Measurements from ENCODE around the gene TPPP. TPM values are rescaled to one million over a fixed set of nuclear protein-coding genes. Genes with fewer than 3 reads are reported as not detected.

TPPP gene
- total RNA-seq, result 1.8 and 2.7 TPM in 2 replicates

DNA sequence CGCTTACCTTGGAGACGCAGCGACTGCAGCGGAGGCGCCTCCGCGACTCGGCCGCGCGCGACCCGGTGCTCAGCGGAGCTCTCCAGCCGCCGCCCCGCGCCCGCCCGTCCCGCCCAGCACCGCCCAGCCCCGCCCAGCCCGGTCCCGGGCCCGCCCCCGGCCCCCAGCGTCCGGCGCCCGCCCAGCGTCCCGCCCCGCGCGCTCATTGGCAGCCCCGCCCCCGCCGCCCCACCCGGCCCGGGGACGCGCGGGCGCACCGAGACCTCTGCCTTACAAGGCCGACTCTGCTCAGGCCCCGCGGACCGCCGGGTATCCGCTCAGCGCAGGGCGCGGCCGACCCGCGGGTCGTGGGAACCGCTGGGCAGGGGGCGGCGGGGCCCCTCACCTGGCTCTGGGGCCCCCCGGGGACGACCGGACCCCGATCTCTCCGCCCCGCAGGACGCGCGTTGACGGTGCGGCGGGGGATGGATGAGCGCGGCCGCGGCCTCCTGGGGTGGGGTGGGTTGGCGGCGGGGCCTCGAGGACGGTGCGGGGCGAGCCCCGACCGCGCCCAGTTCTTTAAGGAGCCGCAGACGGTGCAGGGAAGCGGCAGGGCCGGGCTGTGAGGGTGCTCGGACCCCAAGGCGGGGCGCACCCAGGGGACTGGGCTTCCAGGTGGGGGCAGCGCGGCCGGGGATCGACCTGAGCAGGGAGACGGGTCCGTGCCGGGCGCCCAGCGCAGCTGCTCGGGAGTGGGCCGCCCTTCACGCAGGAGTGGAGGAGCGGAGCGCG lies at the start of gene TPPP:
TPPP (minus strand) TSS at position 82 of the 771 bp plus-strand sequence. CDS start 15,292 bp downstream, outside the sequence.

DNA sequence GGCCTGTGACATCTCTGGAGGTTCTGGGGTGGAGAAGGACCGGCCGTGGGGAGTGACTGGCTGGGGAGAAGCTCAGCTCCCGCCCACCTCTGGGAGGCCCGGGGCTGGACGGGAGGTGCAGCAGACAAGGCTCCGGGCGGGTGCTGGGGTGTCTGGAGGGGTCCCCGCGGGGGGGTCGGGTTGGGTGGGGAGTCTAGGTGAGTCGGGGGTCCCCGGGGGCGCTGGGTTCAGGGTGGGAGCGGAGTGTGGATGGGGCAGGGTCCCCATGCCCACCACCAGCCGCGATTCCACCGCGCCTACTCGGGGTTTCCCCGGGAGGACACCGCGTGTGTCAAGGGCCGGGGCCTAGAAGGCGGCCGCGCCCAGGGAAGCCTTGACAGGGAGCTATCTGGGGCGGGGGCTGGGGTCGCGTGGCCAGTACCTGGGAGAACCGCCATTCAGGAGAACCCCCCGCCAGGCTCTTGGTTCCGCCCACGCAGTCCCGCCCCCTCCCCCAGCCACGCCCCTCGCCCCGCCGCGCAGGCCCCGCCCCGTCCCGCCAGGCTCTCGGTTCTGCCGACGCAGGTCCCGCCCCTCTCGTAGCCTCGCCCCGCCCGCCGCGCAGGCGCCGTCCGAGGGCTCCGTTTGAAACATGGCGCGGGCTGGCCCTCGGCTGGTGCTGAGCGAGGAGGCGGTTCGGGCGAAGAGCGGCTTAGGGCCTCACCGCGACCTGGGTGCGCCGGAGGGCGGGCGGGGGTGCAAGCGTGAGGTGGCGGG lies 81.2 kb downstream of the TPPP start, which contains the start of gene CEP72:
CEP72 (plus strand) TSS at position 610 of the 756 bp plus-strand sequence; CDS start at position 632, 22 bp downstream.

Other genes with a start within 250 kb of the TPPP start
- 1.0 and 1.6 TPM in 2 replicates for gene SLC9A3, start 168.9 kb downstream of the TPPP start, total RNA-seq
- gene CEP72, start 81.0 kb downstream of the TPPP start, total RNA-seq, result 4.1 and 7.3 TPM in 2 replicates
- gene ZDHHC11B, start 91.4 kb upstream of the TPPP start, total RNA-seq, result under 0.01 and 0.14 TPM in 2 replicates
- gene ZDHHC11, start 157.6 kb upstream of the TPPP start, total RNA-seq, result 1.0 and 5.0 TPM in 2 replicates
- gene BRD9, start 199.4 kb upstream of the TPPP start, total RNA-seq, result 25.6 and 41.8 TPM in 2 replicates
- gene TRIP13, start 199.5 kb upstream of the TPPP start, total RNA-seq, result 1.00 and 1.0 TPM in 2 replicates